Fibroblast of lung (primary cell): ENCODE measurements around the gene AEN. TPM values are rescaled to one million over a fixed set of nuclear protein-coding genes. Genes with fewer than 3 reads are reported as not detected.

Experiments
- DNase-seq, 2 donors: peaks; one replicate each; pipeline versions ENCODE4 v3.0.0 to v3.0.0-alpha.2; 2010; ENCODE audit warnings: low read depth in 2 of 2
- H2AFZ ChIP-seq: 2 replicates; pipeline ENCODE4 v1.5.1; 2012; ENCODE audit warnings: low read length, control low read depth, inconsistent platforms
- H3K27ac ChIP-seq: 2 replicates; pipeline ENCODE4 v1.5.1; 2011; ENCODE audit warnings: low read length, control low read depth; ENCODE audit not compliant: insufficient read depth
- H3K27me3 ChIP-seq: 2 replicates; pipeline ENCODE4 v1.5.1; 2011; ENCODE audit warnings: mild to moderate bottlenecking, low read length; ENCODE audit not compliant: control insufficient read depth, insufficient read depth
- H3K36me3 ChIP-seq: 2 replicates; pipeline ENCODE4 v1.5.1; 2011; ENCODE audit warnings: low read length; ENCODE audit not compliant: control insufficient read depth, insufficient read depth
- H3K4me1 ChIP-seq: 2 replicates; pipeline ENCODE4 v1.5.1; 2011; ENCODE audit warnings: low read length; ENCODE audit not compliant: control insufficient read depth, insufficient read depth; ENCODE audit errors: extremely low read depth
- H3K4me2 ChIP-seq: 2 replicates; pipeline ENCODE4 v1.5.1; 2011; ENCODE audit warnings: low read length, control low read depth; ENCODE audit not compliant: insufficient read depth; ENCODE audit errors: extremely low read depth
- H3K4me3 ChIP-seq, 4 experiments: fragments of 200-600 bp in 1 of 4; sonication (generic) in 1 of 4; replicated peaks in 1 of 4; 2 replicates each; pipeline ENCODE4 v1.5.1; 2011 to 2016; ENCODE audit warnings: low read length in 4 of 4, low read depth in 3 of 4, mild to moderate bottlenecking in 3 of 4, control low read depth in 2 of 4, inconsistent platforms in 1 of 4, mixed read lengths in 1 of 4; ENCODE audit not compliant: insufficient read depth in 1 of 4; ENCODE audit errors: control extremely low read depth in 1 of 4
- H3K79me2 ChIP-seq: 2 replicates; pipeline ENCODE4 v1.5.1; 2012; ENCODE audit warnings: mild to moderate bottlenecking, low read length, inconsistent platforms; ENCODE audit not compliant: control insufficient read depth, insufficient read depth
- H3K9ac ChIP-seq: 2 replicates; pipeline ENCODE4 v1.5.1; 2011; ENCODE audit warnings: mild to moderate bottlenecking, low read length, control low read depth; ENCODE audit not compliant: insufficient read depth
- H3K9me3 ChIP-seq: 2 replicates; pipeline ENCODE4 v1.5.1; 2012; ENCODE audit warnings: low read depth, low read length; ENCODE audit not compliant: control insufficient read depth, insufficient read depth
- H4K20me1 ChIP-seq: 2 replicates; pipeline ENCODE4 v1.5.1; 2011; ENCODE audit warnings: low read length; ENCODE audit not compliant: control insufficient read depth, insufficient read depth; ENCODE audit errors: extremely low read depth
- CTCF ChIP-seq, 2 donors: IDR thresholded peaks in 1 of 2; conservative IDR thresholded peaks in 1 of 2; 1 replicate in 1 of 2; 2 replicates in 1 of 2; pipeline ENCODE4 v1.5.1; 2011 to 2012; ENCODE audit warnings: low read length in 2 of 2, control low read depth in 1 of 2, inconsistent platforms in 1 of 2, low read depth in 1 of 2, mild to moderate bottlenecking in 1 of 2
- EZH2 ChIP-seq: IDR thresholded peaks from 2 replicates; pipeline ENCODE4 v1.5.1; 2012; ENCODE audit warnings: low read length, control low read depth, mild to moderate bottlenecking; ENCODE audit errors: missing control alignments
- polyA plus RNA-seq, 2 donors: library from polyadenylated mRNA; depleted of rRNA in 1 of 2; stranded (reverse) in 1 of 2; unstranded in 1 of 2; fragments of >200 nt; gene quantifications; 2 replicates each; pipeline ENCODE4 v1.2.1, GENCODE V29; 2011 to 2012; ENCODE audit warnings: missing spikeins in 1 of 2
- total RNA-seq: library from RNA; depleted of rRNA; stranded (reverse); fragments of >200 nt; gene quantifications from 2 replicates; pipeline ENCODE4 v1.2.1, GENCODE V29; 2014

AEN gene
- total and polyA plus RNA-seq, 2 donors (not counting 1 experiment from before 2014, with no cell fraction given): 18.5 to 83.7 TPM

GRCh38 chr15:88619796-88620195 is 1.3 kb upstream of the AEN start:
- Histone ChIP-seq H3K27me3 (no peaks in the 10 kb centered on the region), H4K20me1 (no peaks in the 10 kb centered on the region), H3K36me3 (peaks cover 2% of the 10 kb centered on the region), H3K4me2 (no peak overlapping the region), H3K79me2 (peaks cover 36% of the 10 kb centered on the region), H3K4me1 (peaks cover 15% of the 10 kb centered on the region), H3K4me3 (no peak overlapping the region), H3K9me3 (no peaks in the 10 kb centered on the region), H2AFZ (no peak overlapping the region), H3K9ac (no peak overlapping the region), H3K27ac (no peak overlapping the region)
- DNase-seq: no peak
- TF ChIP-seq EZH2 (no peak), CTCF (conservative IDR thresholded peaks at IDR 0.05 in 1 of 2, IDR thresholded peaks at IDR 0.05 in 1 of 2; ENCODE audit: low read depth in 1 of 2, low read length in 2 of 2) (no peak)

DNA sequence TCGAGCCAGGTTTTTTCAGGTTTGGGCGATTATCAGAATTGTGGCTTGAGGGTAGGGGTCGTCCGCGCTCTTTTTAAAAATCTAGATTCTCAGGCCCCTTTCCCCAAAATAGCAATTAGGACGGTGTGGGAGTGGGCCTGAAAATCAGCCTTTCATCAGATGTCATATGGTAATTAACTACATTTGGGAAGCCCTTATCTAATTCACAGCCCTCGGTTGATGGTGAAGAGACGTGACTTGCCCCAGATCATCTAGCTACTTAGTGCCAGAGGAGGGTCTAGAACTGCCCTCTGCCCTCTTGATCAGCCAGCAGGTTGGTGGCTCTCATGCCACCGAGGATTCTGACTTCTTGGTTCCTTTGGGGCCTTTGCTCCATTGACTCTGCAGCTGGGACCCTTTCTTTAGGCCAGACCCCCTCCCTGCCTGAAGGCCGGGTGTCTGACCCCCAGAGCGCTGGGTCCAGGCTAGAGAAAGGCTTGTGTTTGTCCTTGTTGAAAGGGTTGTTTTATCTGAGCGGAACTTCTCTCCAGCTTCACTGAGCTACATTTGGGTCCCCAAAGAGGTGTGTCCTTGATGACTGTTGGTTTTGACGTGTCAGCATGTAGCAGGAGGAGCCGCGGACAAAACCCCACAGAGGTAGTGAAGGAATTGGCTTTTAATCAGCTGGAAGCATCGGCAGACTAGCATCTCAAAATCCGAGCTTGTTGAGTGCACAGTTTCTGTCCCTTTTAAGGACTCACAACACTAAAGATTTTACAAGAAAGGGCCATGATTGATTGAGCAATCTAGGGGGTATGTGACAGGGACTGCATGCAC is 857 bp downstream of the AEN start:
- no peaks in the 10 kb centered on the region for H3K9me3 ChIP-seq
- no peaks in the 10 kb centered on the region for H3K27me3 ChIP-seq
- no peak for TF ChIP-seq CTCF (conservative IDR thresholded peaks at IDR 0.05 in 1 of 2, IDR thresholded peaks at IDR 0.05 in 1 of 2; ENCODE audit: low read depth in 1 of 2, low read length in 2 of 2)
- no peak for TF ChIP-seq EZH2
- no peak overlapping the region for H2AFZ ChIP-seq
- H3K4me1 ChIP-seq: peaks cover 17% of the 10 kb centered on the region
- H3K9ac ChIP-seq: peak overlapping the region; percentile 99
- H3K36me3 ChIP-seq: peaks cover 11% of the 10 kb centered on the region
- peaks cover 58% of the 10 kb centered on the region for H3K79me2 ChIP-seq
- H3K27ac ChIP-seq: peak overlapping the region; percentile 97
- peak overlapping the region; percentile 83 to 90 (median 87) for H3K4me3 ChIP-seq
- H3K4me2 ChIP-seq: peak overlapping the region; percentile 96
- H4K20me1 ChIP-seq: no peaks in the 10 kb centered on the region
- DNase-seq: peak; percentile 51 to 61

DNA sequence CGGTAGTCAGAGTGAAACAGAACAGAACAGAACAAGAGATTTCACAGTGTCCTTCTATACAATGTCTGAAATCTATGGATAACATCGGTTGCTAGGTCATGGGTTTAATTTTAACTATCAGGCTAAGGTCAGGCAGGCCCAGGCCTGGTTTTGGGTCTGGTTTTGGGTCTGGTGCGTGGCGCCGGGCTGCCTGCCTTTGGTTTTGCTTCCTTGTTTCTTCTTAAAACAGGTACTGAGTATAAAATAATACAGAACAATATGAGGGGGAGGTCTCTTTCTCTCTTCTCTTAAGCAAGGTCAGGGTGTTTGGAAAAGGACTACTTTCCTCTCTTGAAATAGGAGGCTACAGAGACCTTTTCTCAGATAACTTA is 1.4 kb downstream of the AEN start:
- H3K27ac ChIP-seq: peak overlapping the region; percentile 97
- H3K4me3 ChIP-seq: peak overlapping the region; percentile 83 to 90 (median 87)
- H3K79me2 ChIP-seq: peaks cover 64% of the 10 kb centered on the region
- DNase-seq: no peak
- peak overlapping the region; percentile 96 for H3K4me2 ChIP-seq
- no peak for TF ChIP-seq CTCF (conservative IDR thresholded peaks at IDR 0.05 in 1 of 2, IDR thresholded peaks at IDR 0.05 in 1 of 2; ENCODE audit: low read depth in 1 of 2, low read length in 2 of 2)
- TF ChIP-seq EZH2: no peak
- H2AFZ ChIP-seq: no peak overlapping the region
- H4K20me1 ChIP-seq: no peaks in the 10 kb centered on the region
- peak overlapping the region; percentile 99 for H3K9ac ChIP-seq
- no peaks in the 10 kb centered on the region for H3K27me3 ChIP-seq
- peaks cover 17% of the 10 kb centered on the region for H3K4me1 ChIP-seq
- peaks cover 11% of the 10 kb centered on the region for H3K36me3 ChIP-seq
- no peaks in the 10 kb centered on the region for H3K9me3 ChIP-seq
